Measurements from ENCODE around the gene FOXD4.
A peak's percentile ranks its signal among the peaks of the same experiment; 100 is the strongest.
"Not testable (repeated sequence)": the region's sequence is repeated elsewhere in the genome, so short reads cannot be mapped to it uniquely, and the experiment has no call there.

FOXD4 gene

GRCh38 chr9:108742-109495 is 9.3 kb downstream of the FOXD4 start:
- H3K9me3 Mint-ChIP-seq; ATAC-seq; H3K36me3 Mint-ChIP-seq (ENCODE audit: low read depth); H3K27ac Mint-ChIP-seq; H3K4me1 Mint-ChIP-seq; H3K4me3 Mint-ChIP-seq; DNase-seq: not testable (repeated sequence)
- peaks cover 37% of the 10 kb centered on the region for H3K27me3 Mint-ChIP-seq

DNA sequence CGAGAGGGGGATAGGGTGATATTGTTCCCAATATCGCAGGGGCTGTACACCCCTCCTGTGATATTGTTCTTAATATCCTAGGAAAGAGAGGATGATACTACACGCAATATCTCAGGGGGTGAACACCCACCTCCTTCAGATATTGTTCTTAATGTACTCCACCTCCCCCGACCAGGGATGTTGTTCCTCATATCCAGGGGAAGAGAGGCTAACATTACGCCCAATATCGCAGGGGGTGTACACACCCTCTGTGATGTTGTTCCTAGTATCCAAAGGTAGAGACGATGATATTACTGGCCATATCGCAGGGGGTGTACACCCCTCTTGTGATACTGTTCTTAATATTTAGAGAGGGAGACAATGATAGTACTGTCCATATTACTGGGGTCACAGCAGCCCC is 12.2 kb downstream of the FOXD4 start:
- not testable (repeated sequence) for ATAC-seq; H3K27ac Mint-ChIP-seq; H3K9me3 Mint-ChIP-seq; H3K4me3 Mint-ChIP-seq; H3K4me1 Mint-ChIP-seq; DNase-seq; H3K36me3 Mint-ChIP-seq (ENCODE audit: low read depth)
- H3K27me3 Mint-ChIP-seq = peaks cover 26% of the 10 kb centered on the region

- ATAC-seq; H3K27me3 Mint-ChIP-seq; H3K4me1 Mint-ChIP-seq; H3K9me3 Mint-ChIP-seq; DNase-seq; H3K4me3 Mint-ChIP-seq; H3K27ac Mint-ChIP-seq; H3K36me3 Mint-ChIP-seq (ENCODE audit: low read depth): not testable (repeated sequence)
These were observed 17.8 kb downstream of the FOXD4 start for GRCh38 chr9:100430-100829.

GRCh38 chr9:99867-100266 is 18.4 kb downstream of the FOXD4 start:
- DNase-seq; H3K4me1 Mint-ChIP-seq; H3K36me3 Mint-ChIP-seq (ENCODE audit: low read depth); ATAC-seq; H3K4me3 Mint-ChIP-seq; H3K27ac Mint-ChIP-seq; H3K27me3 Mint-ChIP-seq; H3K9me3 Mint-ChIP-seq: not testable (repeated sequence)

DNA sequence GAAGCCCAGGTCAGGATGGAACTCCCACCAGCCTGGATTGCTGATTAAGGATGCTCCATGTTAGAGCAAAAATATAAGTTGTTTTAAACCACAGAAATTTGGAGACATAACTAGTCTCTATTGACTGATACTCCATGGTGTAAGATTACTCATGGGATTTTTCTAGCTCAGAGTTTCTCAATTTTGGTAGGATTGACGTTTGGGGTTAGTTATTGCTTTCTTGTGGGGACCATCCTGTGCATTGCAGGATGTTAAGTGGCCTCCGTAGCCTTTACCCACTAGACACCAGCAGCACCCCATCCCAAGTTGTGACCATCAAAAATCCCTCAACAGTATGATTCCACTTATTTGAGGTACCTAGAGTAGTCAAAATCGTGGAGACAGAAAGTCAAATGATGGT is 19.4 kb downstream of the FOXD4 start:
- not testable (repeated sequence) for H3K27me3 Mint-ChIP-seq; H3K9me3 Mint-ChIP-seq; H3K4me3 Mint-ChIP-seq; ATAC-seq; H3K4me1 Mint-ChIP-seq; H3K27ac Mint-ChIP-seq; DNase-seq; H3K36me3 Mint-ChIP-seq (ENCODE audit: low read depth)

GRCh38 chr9:94992-95391 is 23.2 kb downstream of the FOXD4 start:
- not testable (repeated sequence) for H3K9me3 Mint-ChIP-seq; H3K27ac Mint-ChIP-seq; DNase-seq; H3K4me1 Mint-ChIP-seq; H3K27me3 Mint-ChIP-seq; H3K4me3 Mint-ChIP-seq; ATAC-seq; H3K36me3 Mint-ChIP-seq (ENCODE audit: low read depth)

DNA sequence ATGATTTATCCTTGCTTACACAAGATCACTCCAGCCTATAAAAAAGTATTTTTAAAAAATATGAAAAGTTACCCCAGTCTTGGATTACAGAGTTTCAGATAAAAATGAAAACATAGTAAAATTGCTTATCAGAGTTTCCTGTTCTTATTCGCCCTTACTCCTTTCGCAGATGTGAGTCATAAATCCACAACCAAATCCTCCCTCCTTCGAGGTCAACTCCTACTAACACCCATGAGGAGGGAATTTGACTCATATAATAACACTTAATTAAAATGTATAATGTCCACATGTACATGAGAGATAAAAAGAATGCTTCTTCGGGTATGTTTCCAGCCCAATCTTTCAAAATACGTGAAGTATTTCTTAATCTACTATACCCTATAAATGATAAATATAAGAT is 23.9 kb downstream of the FOXD4 start:
- H3K9me3 Mint-ChIP-seq = not testable (repeated sequence)

GRCh38 chr9:93909-94308 is 24.3 kb downstream of the FOXD4 start:
- H3K27me3 Mint-ChIP-seq; DNase-seq; H3K4me1 Mint-ChIP-seq; H3K4me3 Mint-ChIP-seq; ATAC-seq; H3K9me3 Mint-ChIP-seq; H3K36me3 Mint-ChIP-seq (ENCODE audit: low read depth); H3K27ac Mint-ChIP-seq: not testable (repeated sequence)

More for the DNA sequence above, 23.9 kb downstream of the FOXD4 start:
- H3K27me3 Mint-ChIP-seq; H3K36me3 Mint-ChIP-seq (ENCODE audit: low read depth); ATAC-seq; DNase-seq; H3K4me3 Mint-ChIP-seq; H3K4me1 Mint-ChIP-seq; H3K27ac Mint-ChIP-seq: not testable (repeated sequence)

- not testable (repeated sequence) for H3K4me1 Mint-ChIP-seq; H3K27ac Mint-ChIP-seq; ATAC-seq; DNase-seq; H3K4me3 Mint-ChIP-seq; H3K36me3 Mint-ChIP-seq (ENCODE audit: low read depth); H3K9me3 Mint-ChIP-seq; H3K27me3 Mint-ChIP-seq
These were observed 27.4 kb downstream of the FOXD4 start for GRCh38 chr9:90851-91250.

DNA sequence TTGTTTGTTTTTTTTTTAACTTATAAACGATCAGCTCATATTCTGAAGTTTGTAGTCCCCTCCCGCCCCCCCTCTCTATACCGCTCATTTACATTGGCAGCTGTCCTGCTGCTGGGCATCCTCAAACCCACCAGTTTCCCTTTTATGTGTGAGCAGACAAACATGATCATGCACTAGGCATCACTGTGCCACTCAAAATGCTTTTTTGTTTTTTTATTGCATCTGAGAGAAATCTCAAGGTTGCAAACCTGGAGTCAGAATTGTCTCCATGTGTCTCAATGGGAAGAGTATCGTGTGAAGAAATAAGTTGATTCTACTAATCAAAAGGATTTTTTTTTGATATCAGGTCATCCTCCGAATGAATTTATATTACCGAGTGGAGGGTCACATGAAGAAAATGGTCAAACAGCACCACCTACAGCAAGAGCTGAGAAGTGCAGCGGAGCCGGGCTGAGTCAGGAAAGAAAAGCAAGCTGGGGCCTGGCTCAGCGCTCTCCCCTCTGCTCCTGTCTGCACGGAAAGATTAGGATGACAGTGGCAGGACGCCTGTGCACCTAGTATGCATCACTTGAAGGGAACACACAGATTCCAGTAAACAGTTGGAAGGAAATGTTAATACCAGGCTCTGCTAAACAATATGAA is 29.7 kb downstream of the FOXD4 start:
- not testable (repeated sequence) for H3K4me1 Mint-ChIP-seq; H3K27ac Mint-ChIP-seq; H3K27me3 Mint-ChIP-seq; H3K9me3 Mint-ChIP-seq; DNase-seq; H3K36me3 Mint-ChIP-seq (ENCODE audit: low read depth); H3K4me3 Mint-ChIP-seq
- ATAC-seq = peak; percentile 73

DNA sequence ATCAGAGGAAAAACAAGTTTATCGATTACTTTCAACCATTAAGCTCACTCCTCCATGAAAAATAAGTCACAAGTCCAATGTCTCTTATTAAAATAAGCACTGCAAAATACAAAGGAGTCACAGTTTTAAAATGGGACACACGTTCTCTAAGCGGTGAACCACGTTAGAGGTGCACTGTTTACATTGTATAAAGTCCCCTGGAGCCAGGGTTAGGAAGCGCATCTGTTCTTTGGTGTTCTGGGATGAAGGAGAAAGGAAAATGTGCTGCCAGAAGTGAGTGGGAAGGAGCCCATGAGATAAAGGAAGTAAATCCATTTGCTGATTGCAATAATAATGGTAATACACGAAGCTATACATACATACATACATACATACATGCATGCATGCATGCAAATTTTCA is 30.4 kb downstream of the FOXD4 start:
- H3K27me3 Mint-ChIP-seq; H3K4me3 Mint-ChIP-seq; H3K9me3 Mint-ChIP-seq; ATAC-seq; H3K4me1 Mint-ChIP-seq; DNase-seq; H3K36me3 Mint-ChIP-seq (ENCODE audit: low read depth); H3K27ac Mint-ChIP-seq: not testable (repeated sequence)

DNA sequence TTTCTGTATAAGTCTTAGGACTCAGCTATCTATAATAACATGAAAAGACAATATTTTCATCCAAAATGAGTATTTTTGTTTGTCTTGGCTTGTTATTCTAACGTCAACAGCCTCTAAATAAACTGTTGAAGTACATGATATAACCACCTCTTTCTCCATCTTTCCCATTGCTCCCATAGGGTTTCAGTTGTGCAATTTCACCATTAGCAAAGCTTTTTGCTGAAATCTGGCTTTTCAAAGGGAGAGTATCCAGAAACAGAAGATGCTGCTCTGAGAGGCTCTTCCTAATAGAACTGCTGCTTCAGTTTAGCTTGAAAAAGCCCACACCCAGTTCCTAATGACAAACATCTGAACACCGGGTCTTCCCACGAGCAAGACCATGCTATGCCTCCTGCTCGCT is 31.1 kb downstream of the FOXD4 start:
- H3K4me1 Mint-ChIP-seq; H3K36me3 Mint-ChIP-seq (ENCODE audit: low read depth); ATAC-seq; H3K27me3 Mint-ChIP-seq; H3K4me3 Mint-ChIP-seq; H3K27ac Mint-ChIP-seq; H3K9me3 Mint-ChIP-seq; DNase-seq: not testable (repeated sequence)

DNA sequence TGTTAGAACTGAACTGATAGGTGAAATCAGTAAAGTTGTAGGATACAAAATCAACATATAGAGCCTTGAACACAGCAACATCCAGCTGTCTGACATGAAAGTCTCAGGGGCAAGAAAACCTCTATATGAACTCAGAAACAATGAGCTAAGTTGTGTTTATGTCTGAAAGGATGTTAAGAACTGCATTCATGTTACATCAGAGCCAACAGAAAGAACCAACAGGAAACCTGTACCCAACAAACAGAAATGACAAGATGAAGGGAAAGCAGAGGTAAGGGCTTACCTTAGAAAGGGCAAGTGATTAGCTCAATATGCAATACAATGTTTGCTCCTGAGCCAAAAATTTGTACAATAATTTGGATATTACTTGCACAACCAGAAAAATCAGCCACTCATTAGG is 31.5 kb downstream of the FOXD4 start:
- not testable (repeated sequence) for H3K36me3 Mint-ChIP-seq (ENCODE audit: low read depth); H3K4me3 Mint-ChIP-seq; H3K27me3 Mint-ChIP-seq; H3K9me3 Mint-ChIP-seq; H3K27ac Mint-ChIP-seq; H3K4me1 Mint-ChIP-seq; ATAC-seq; DNase-seq

GRCh38 chr9:82932-83689 is 35.1 kb downstream of the FOXD4 start:
- H3K4me3 Mint-ChIP-seq; ATAC-seq; H3K27me3 Mint-ChIP-seq; DNase-seq; H3K27ac Mint-ChIP-seq; H3K9me3 Mint-ChIP-seq; H3K36me3 Mint-ChIP-seq (ENCODE audit: low read depth); H3K4me1 Mint-ChIP-seq: not testable (repeated sequence)

GRCh38 chr9:78333-78732 is 39.9 kb downstream of the FOXD4 start:
- not testable (repeated sequence) for H3K36me3 Mint-ChIP-seq (ENCODE audit: low read depth); H3K4me1 Mint-ChIP-seq; DNase-seq; H3K27ac Mint-ChIP-seq; H3K4me3 Mint-ChIP-seq; H3K9me3 Mint-ChIP-seq; ATAC-seq
- peaks cover 10% of the 10 kb centered on the region for H3K27me3 Mint-ChIP-seq

Data from activated naive CD8-positive, alpha-beta T cell treated with anti-CD3 and anti-CD28 coated beads, Interleukin-2, amount 50 U/mL, for 24 hours (primary cell).